ENCODE measurements around the gene METRN. TPM values are rescaled to one million over a fixed set of nuclear protein-coding genes. Genes with fewer than 3 reads are reported as not detected.

The METRN gene
- total and polyA plus RNA-seq, 2 of the 4 experiments (the other 2 are of a cell fraction), result 6.1 to 48.2 TPM

GRCh38 chr16:684071-684794 is 30.7 kb upstream of the METRN start, which contains the start of gene JMJD8:
Gene JMJD8 (minus strand): TSS chr16:684334. CDS start chr16:684319, 15 bp downstream.
- peak within 1 kb of the TSS; percentile 87 for H2AK5ac ChIP-seq (ENCODE audit: low read depth, low read length)
- peak within 1 kb of the TSS; percentile 32 for H4K5ac ChIP-seq (ENCODE audit: low read depth, low read length)
- H3K9me1 ChIP-seq (ENCODE audit: insufficient read depth, low read length), result peaks cover 12% of the 10 kb centered on the region
- intact Hi-C loops (cut with micrococcal nuclease), result no loop called here
- WGBS, 2 experiments (ENCODE audit: extremely low coverage in 2 of 2, insufficient read length in 1 of 2), result 6% methylated on average over 89 of the region's 91 CpGs; no CpG with 5 or more reads in 1 of the 2 experiments
- dilution Hi-C loops (cut with HindIII; ENCODE audit: low sequenced_read_pairs, unreplicated experiment), result no loop called here
- H3K56ac ChIP-seq (ENCODE audit: extremely low read depth, insufficient read depth, low read length), result no peak within 1 kb of the TSS
- ChIA-PET CTCF (no interaction called here), POLR2A (ENCODE audit: unreplicated experiment) (no interaction called here)
- peak within 1 kb of the TSS; percentile 93 for H2AK9ac ChIP-seq (replicated peaks; ENCODE audit: low read depth, low read length, poor library complexity)
- peak within 1 kb of the TSS; percentile 81 for H3K4me3 ChIP-seq (ENCODE audit: insufficient read depth, low read depth, low read length)
- peak within 1 kb of the TSS; percentile 62; the same call in 1 of the 2 replicates for H4K91ac ChIP-seq (ENCODE audit: insufficient read depth, low read depth, low read length)
- peak within 1 kb of the TSS; percentile 54 for H3K27ac ChIP-seq (ENCODE audit: insufficient read depth, low read length)
- no peak within 1 kb of the TSS for H3K23ac ChIP-seq (ENCODE audit: low read depth, low read length)
- peak within 1 kb of the TSS; percentile 63 for H3K4ac ChIP-seq (ENCODE audit: low read depth, low read length)
- H3K27me3 ChIP-seq (ENCODE audit: control insufficient read depth, insufficient read depth, low read length), result no peaks in the 10 kb centered on the region
- H3K79me1 ChIP-seq (ENCODE audit: low read depth in 1 of 2, low read length in 2 of 2), result peaks cover 13 to 56% of the 10 kb centered on the region in 2 experiments
- in situ Hi-C loops (cut with MboI; ENCODE audit: low sequenced_read_pairs), result no loop called here
- peaks cover 41% of the 10 kb centered on the region for H3K36me3 ChIP-seq (ENCODE audit: control insufficient read depth, insufficient read depth, low read length)
- no peak within 1 kb of the TSS for H2BK15ac ChIP-seq (ENCODE audit: low read depth, low read length)
- H4K20me1 ChIP-seq (ENCODE audit: insufficient read depth, low read length), result peaks cover 34% of the 10 kb centered on the region
- H2BK20ac ChIP-seq (ENCODE audit: low read depth, low read length), result no peak within 1 kb of the TSS
- DNase-seq (peak; percentile 92), ATAC-seq (ENCODE audit: low read depth) (peak; percentile 42)
- no peaks in the 10 kb centered on the region for H3K9me3 ChIP-seq (ENCODE audit: control insufficient read depth, insufficient read depth, low read length)
- peak; percentile 42; the same call in 1 of the 2 replicates for TF ChIP-seq BHLHE40 (IDR thresholded peaks at IDR 0.05; ENCODE audit: low read depth, low read length)
- no peak for TF ChIP-seq CHD1 (IDR thresholded peaks at IDR 0.05; ENCODE audit: low read depth, low read length)
- no peak for TF ChIP-seq MAFK (IDR thresholded peaks at IDR 0.05; ENCODE audit: low read depth, low read length)
- TF ChIP-seq, protein P1, sequence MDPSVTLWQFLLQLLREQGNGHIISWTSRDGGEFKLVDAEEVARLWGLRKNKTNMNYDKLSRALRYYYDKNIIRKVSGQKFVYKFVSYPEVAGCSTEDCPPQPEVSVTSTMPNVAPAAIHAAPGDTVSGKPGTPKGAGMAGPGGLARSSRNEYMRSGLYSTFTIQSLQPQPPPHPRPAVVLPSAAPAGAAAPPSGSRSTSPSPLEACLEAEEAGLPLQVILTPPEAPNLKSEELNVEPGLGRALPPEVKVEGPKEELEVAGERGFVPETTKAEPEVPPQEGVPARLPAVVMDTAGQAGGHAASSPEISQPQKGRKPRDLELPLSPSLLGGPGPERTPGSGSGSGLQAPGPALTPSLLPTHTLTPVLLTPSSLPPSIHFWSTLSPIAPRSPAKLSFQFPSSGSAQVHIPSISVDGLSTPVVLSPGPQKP (IDR thresholded peaks at IDR 0.05; ENCODE audit: borderline replicate concordance, low read depth, low read length), result no peak
- TF ChIP-seq RAD21 (IDR thresholded peaks at IDR 0.05; ENCODE audit: low read length), result no peak
- peak; percentile 88; the same call in 1 of the 2 replicates for TF ChIP-seq MXI1 (IDR thresholded peaks at IDR 0.05; ENCODE audit: borderline replicate concordance, low read depth, low read length)
- TF ChIP-seq MAZ (IDR thresholded peaks at IDR 0.05; ENCODE audit: borderline replicate concordance, low read depth, low read length), result peak; percentile 14; the same call in 1 of the 2 replicates
- TF ChIP-seq, protein P2, sequence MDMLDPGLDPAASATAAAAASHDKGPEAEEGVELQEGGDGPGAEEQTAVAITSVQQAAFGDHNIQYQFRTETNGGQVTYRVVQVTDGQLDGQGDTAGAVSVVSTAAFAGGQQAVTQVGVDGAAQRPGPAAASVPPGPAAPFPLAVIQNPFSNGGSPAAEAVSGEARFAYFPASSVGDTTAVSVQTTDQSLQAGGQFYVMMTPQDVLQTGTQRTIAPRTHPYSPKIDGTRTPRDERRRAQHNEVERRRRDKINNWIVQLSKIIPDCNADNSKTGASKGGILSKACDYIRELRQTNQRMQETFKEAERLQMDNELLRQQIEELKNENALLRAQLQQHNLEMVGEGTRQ (IDR thresholded peaks at IDR 0.05; ENCODE audit: low read depth, low read length), result peak; percentile 61
- TF ChIP-seq CEBPB (IDR thresholded peaks at IDR 0.05; ENCODE audit: low read depth, low read length), result no peak
- no peak for TF ChIP-seq CTCF (conservative IDR thresholded peaks at IDR 0.05; ENCODE audit: low read depth, low read length)
- H2AFZ ChIP-seq (replicated peaks; ENCODE audit: low read length, poor library complexity), result peak within 1 kb of the TSS; percentile 87
- H2BK5ac ChIP-seq (ENCODE audit: low read depth, low read length, poor library complexity, severe bottlenecking), result peak within 1 kb of the TSS; percentile 29
- peak within 1 kb of the TSS; percentile 85 for H3K4me2 ChIP-seq (ENCODE audit: low read depth, low read length)
- H4K8ac ChIP-seq (ENCODE audit: low read depth in 2 of 2, low read length in 2 of 2), result peak within 1 kb of the TSS; percentile 80 to 94
- BruUV-seq (replicated peaks), result no TSS peak
- H3K14ac ChIP-seq (replicated peaks; ENCODE audit: low read depth, low read length), result no peak within 1 kb of the TSS
- H3K9ac ChIP-seq (ENCODE audit: low read depth, low read length), result peak within 1 kb of the TSS; percentile 72
- no peak within 1 kb of the TSS for H2BK120ac ChIP-seq (ENCODE audit: low read depth, low read length)
- H3K4me1 ChIP-seq (ENCODE audit: control insufficient read depth, insufficient read depth, low read length), result peaks cover 24% of the 10 kb centered on the region
- no peak within 1 kb of the TSS for H3K18ac ChIP-seq (ENCODE audit: low read depth, low read length)
